Measurements from ENCODE around the gene UNC45A. TPM values are rescaled to one million over a fixed set of nuclear protein-coding genes. Genes with fewer than 3 reads are reported as not detected.
"Not testable (repeated sequence)": the region's sequence is repeated elsewhere in the genome, so short reads cannot be mapped to it uniquely, and the experiment has no call there.

The UNC45A gene
- total RNA-seq, 1 experiment from 2014 or later: 68.4 TPM

- no peak for DNase-seq
- Histone ChIP-seq H3K27ac (ENCODE audit: low read length) (no peak overlapping the region), H3K9me3 (ENCODE audit: low read length) (no peaks in the 10 kb centered on the region), H3K27me3 (ENCODE audit: low read length) (no peaks in the 10 kb centered on the region), H3K4me1 (ENCODE audit: insufficient read depth, low read length) (no peaks in the 10 kb centered on the region), H4K20me1 (ENCODE audit: low read length) (no peaks in the 10 kb centered on the region), H3F3A (ENCODE audit: low read length, unreplicated experiment) (no peaks in the 10 kb centered on the region), H2AFZ (ENCODE audit: low read length) (no peak overlapping the region), H3K4me3 (ENCODE audit: low read length) (no peak overlapping the region), H3K36me3 (ENCODE audit: low read depth, low read length) (no peaks in the 10 kb centered on the region), H3K9me2 (replicated peaks; ENCODE audit: low read length) (no peaks in the 10 kb centered on the region), H3K4me2 (ENCODE audit: low read length) (no peak overlapping the region), H3K79me2 (ENCODE audit: low read length) (no peaks in the 10 kb centered on the region), H3K9ac (ENCODE audit: low read length) (no peak overlapping the region)
- ChIA-PET POLR2A (ENCODE audit: unreplicated experiment) (no interaction called here), CTCF (no interaction called here)
- no peak for ATAC-seq
- TF ChIP-seq CTCF (conservative IDR thresholded peaks at IDR 0.05; ENCODE audit: low read depth, low read length) (no peak), EZH2 (IDR thresholded peaks at IDR 0.05; ENCODE audit: low read length, unreplicated experiment) (no peak), EZH2phosphoT487 (IDR thresholded peaks at IDR 0.05; ENCODE audit: borderline replicate concordance, low read length) (no peak)
- no TSS peak for BruUV-seq (replicated peaks)
- intact Hi-C loops (cut with micrococcal nuclease): no loop called here
These were observed 16.2 kb upstream of the UNC45A start for GRCh38 chr15:90918835-90919234.

- H3K9ac ChIP-seq (ENCODE audit: low read length): no peak overlapping the region
- H3K9me3 ChIP-seq (ENCODE audit: low read length): no peaks in the 10 kb centered on the region
- no peak overlapping the region for H3K27ac ChIP-seq (ENCODE audit: low read length)
- intact Hi-C loops (cut with micrococcal nuclease): no loop called here
- no peaks in the 10 kb centered on the region for H4K20me1 ChIP-seq (ENCODE audit: low read length)
- no peak for DNase-seq
- no peak for ATAC-seq
- no peaks in the 10 kb centered on the region for H3K79me2 ChIP-seq (ENCODE audit: low read length)
- POLR2A ChIA-PET (ENCODE audit: unreplicated experiment): no interaction called here
- no peak overlapping the region for H3K4me3 ChIP-seq (ENCODE audit: low read length)
- CTCF ChIA-PET: no interaction called here
- H3K27me3 ChIP-seq (ENCODE audit: low read length): no peaks in the 10 kb centered on the region
- H3F3A ChIP-seq (ENCODE audit: low read length, unreplicated experiment): no peaks in the 10 kb centered on the region
- no peaks in the 10 kb centered on the region for H3K36me3 ChIP-seq (ENCODE audit: low read depth, low read length)
- TF ChIP-seq EZH2phosphoT487 (IDR thresholded peaks at IDR 0.05; ENCODE audit: borderline replicate concordance, low read length) (no peak), EZH2 (IDR thresholded peaks at IDR 0.05; ENCODE audit: low read length, unreplicated experiment) (no peak), CTCF (conservative IDR thresholded peaks at IDR 0.05; ENCODE audit: low read depth, low read length) (no peak)
- BruUV-seq (replicated peaks): no TSS peak
- H3K4me2 ChIP-seq (ENCODE audit: low read length): no peak overlapping the region
- H3K9me2 ChIP-seq (replicated peaks; ENCODE audit: low read length): no peaks in the 10 kb centered on the region
- no peak overlapping the region for H2AFZ ChIP-seq (ENCODE audit: low read length)
- no peaks in the 10 kb centered on the region for H3K4me1 ChIP-seq (ENCODE audit: insufficient read depth, low read length)
These were observed 13.2 kb upstream of the UNC45A start for GRCh38 chr15:90921887-90922286.

- ATAC-seq; H4K20me1 ChIP-seq (ENCODE audit: low read length); intact Hi-C loops (cut with micrococcal nuclease); DNase-seq; H3K9ac ChIP-seq (ENCODE audit: low read length); H3K9me2 ChIP-seq (replicated peaks; ENCODE audit: low read length); H3K4me3 ChIP-seq (ENCODE audit: low read length); H3K36me3 ChIP-seq (ENCODE audit: low read depth, low read length); H3K4me2 ChIP-seq (ENCODE audit: low read length); H3K4me1 ChIP-seq (ENCODE audit: insufficient read depth, low read length); H3F3A ChIP-seq (ENCODE audit: low read length, unreplicated experiment); H3K79me2 ChIP-seq (ENCODE audit: low read length); H3K9me3 ChIP-seq (ENCODE audit: low read length); BruUV-seq (replicated peaks); POLR2A ChIA-PET (ENCODE audit: unreplicated experiment); H3K27ac ChIP-seq (ENCODE audit: low read length); CTCF ChIA-PET; H3K27me3 ChIP-seq (ENCODE audit: low read length); H2AFZ ChIP-seq (ENCODE audit: low read length): not testable (repeated sequence)
These were observed 12.3 kb upstream of the UNC45A start for GRCh38 chr15:90922712-90923322.
